B cell (primary cell): ENCODE results near the gene COL9A3.

Experiments used
- CTCF ChIP-seq: fragments of 200-600 bp; IDR thresholded peaks from one replicate; pipeline ENCODE4 v1.8.0; 2022; ENCODE audit warnings: antibody characterized with exemption, mild to moderate bottlenecking
- EZH2 ChIP-seq: IDR thresholded peaks from 2 replicates; pipeline ENCODE4 v1.6.1; 2012; ENCODE audit warnings: borderline replicate concordance, low read depth, mild to moderate bottlenecking, moderate library complexity, low read length; ENCODE audit not compliant: insufficient read depth, poor library complexity, severe bottlenecking

- TF ChIP-seq EZH2: no peak
- no peak for TF ChIP-seq CTCF
Measured at GRCh38 chr20:62788607-62789006, 28.2 kb upstream of the COL9A3 start.
